HCT116 (cell line): Measurements from ENCODE around the gene IL12B.

Experiments
- CTCF ChIP-seq, 3 experiments: fragments of 200-600 bp in 1 of 3; sonication (generic) in 1 of 3; IDR thresholded peaks in 2 of 3; conservative IDR thresholded peaks in 1 of 3; 2 replicates each; pipeline ENCODE4 v1.5.1; 2012 to 2017; ENCODE audit warnings: low read depth in 2 of 3, low read length in 2 of 3, antibody characterized with exemption in 1 of 3, borderline replicate concordance in 1 of 3, control low read depth in 1 of 3, mild to moderate bottlenecking in 1 of 3, mixed read lengths in 1 of 3, mixed run types in 1 of 3, moderate library complexity in 1 of 3; ENCODE audit not compliant: insufficient read depth in 1 of 3
- EZH2 ChIP-seq: fragments of 200-600 bp; sonication (generic); IDR thresholded peaks from 2 replicates; pipeline ENCODE4 v1.6.1; 2017; ENCODE audit warnings: antibody characterized with exemption, mixed run types
- JUND ChIP-seq: IDR thresholded peaks from 2 replicates; pipeline ENCODE4 v1.6.1; 2012
- POLR2AphosphoS5 ChIP-seq: IDR thresholded peaks from 2 replicates; pipeline ENCODE4 v1.6.1; 2011; ENCODE audit warnings: mild to moderate bottlenecking, low read depth, low read length, moderate library complexity
- ZFX ChIP-seq: fragments of 450-650 bp; IDR thresholded peaks from 2 replicates; pipeline ENCODE4 v1.6.1; 2017

- TF ChIP-seq CTCF (IDR thresholded peaks at IDR 0.05 in 2 of 3, conservative IDR thresholded peaks at IDR 0.05 in 1 of 3; ENCODE audit: borderline replicate concordance in 1 of 3, insufficient read depth in 1 of 3, low read depth in 2 of 3, low read length in 2 of 3) = peak; percentile 61 to 83 (median 73); a peak in 5 of 6 replicates
- TF ChIP-seq POLR2AphosphoS5 = peak; percentile 58; the same call in 1 of the 2 replicates
- no peak for TF ChIP-seq EZH2
- no peak for TF ChIP-seq JUND
- TF ChIP-seq ZFX = peak; percentile 85
These were observed 1.0 kb upstream of the IL12B start for GRCh38 chr5:159331093-159331973.
